ENCODE results near the gene TAPT1. TPM values are rescaled to one million over a fixed set of nuclear protein-coding genes. Genes with fewer than 3 reads are reported as not detected.

TAPT1 gene
- total RNA-seq, 6 experiments from 2014 or later: 10.8 to 57.3 (median 40.1) TPM

- H3K27me3 ChIP-seq: no peaks in the 10 kb centered on the region
- ATAC-seq (no peak), DNase-seq (no peak)
- TF ChIP-seq POLR2A (IDR thresholded peaks at IDR 0.05) (no peak), CTCF (IDR thresholded peaks at IDR 0.05) (no peak)
- H3K4me1 ChIP-seq: no peaks in the 10 kb centered on the region
- intact Hi-C loops (cut with DNase I): no loop called here
- whole genome bisulfite sequencing (ENCODE audit: insufficient coverage, low coverage, low lambda C conversion rate, missing lambda C conversion rate): 72% methylated on average over 3 of the region's 5 CpGs
- no peaks in the 10 kb centered on the region for H3K9me3 ChIP-seq
- no peaks in the 10 kb centered on the region for H3K36me3 ChIP-seq
- no peak overlapping the region for H3K4me3 ChIP-seq
- no peak overlapping the region for H3K27ac ChIP-seq
Measured at GRCh38 chr4:16142598-16143310, 83.5 kb downstream of the TAPT1 start.

- no peak for DNase-seq
- Histone ChIP-seq H3K9me3 (no peaks in the 10 kb centered on the region), H3K27ac (no peak overlapping the region), H3K4me1 (no peaks in the 10 kb centered on the region), H3K4me3 (no peak overlapping the region), H3K27me3 (no peaks in the 10 kb centered on the region), H3K36me3 (no peaks in the 10 kb centered on the region)
- ATAC-seq: peak in 2 of 4 donors; percentile 58 to 92
- intact Hi-C loops (cut with DNase I): no loop called here
- no peak for TF ChIP-seq CTCF (IDR thresholded peaks at IDR 0.05)
- no peak for TF ChIP-seq POLR2A (IDR thresholded peaks at IDR 0.05)
Measured at GRCh38 chr4:16140879-16141249, 85.4 kb downstream of the TAPT1 start.

DNA sequence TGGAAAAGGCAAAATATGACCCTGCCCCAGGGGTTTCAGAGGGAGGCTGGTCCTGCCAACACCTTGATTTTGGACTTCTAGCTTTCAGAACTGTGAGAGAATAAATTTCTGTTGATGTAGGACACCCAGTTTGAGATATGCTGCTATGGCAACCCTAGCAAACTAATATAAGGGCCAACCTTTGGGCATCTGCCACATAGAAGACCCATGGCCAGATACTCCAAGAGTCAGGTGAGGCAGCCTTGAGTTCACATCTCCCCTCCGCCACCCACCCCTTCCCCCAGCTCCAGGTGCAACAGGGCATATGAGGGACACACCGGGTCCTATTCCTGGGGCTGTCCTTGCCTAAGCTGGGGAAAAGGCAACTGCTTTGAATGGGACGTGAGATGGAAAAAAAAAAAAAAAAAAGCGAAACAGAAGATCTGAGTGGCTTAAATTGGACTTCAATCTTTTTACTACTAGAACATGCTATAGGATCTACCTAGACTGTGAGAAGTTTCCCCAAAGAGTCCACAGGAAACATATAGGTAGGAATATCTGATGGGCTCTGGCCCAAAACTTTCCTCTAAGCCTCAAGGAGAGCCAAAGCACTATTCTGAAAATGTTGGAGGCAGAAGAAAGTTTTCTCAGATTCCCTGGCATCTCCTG lies 85.9 kb downstream of the TAPT1 start:
- no peaks in the 10 kb centered on the region for H3K4me1 ChIP-seq
- no peak overlapping the region for H3K4me3 ChIP-seq
- H3K27ac ChIP-seq: no peak overlapping the region
- no peaks in the 10 kb centered on the region for H3K36me3 ChIP-seq
- no peak for TF ChIP-seq CTCF (IDR thresholded peaks at IDR 0.05)
- no peak for TF ChIP-seq POLR2A (IDR thresholded peaks at IDR 0.05)
- H3K27me3 ChIP-seq: no peaks in the 10 kb centered on the region
- DNase-seq: no peak
- no peaks in the 10 kb centered on the region for H3K9me3 ChIP-seq
- no peak for ATAC-seq
- intact Hi-C loops (cut with DNase I): no loop called here
- WGBS (ENCODE audit: insufficient coverage, low coverage, low lambda C conversion rate, missing lambda C conversion rate): 86% methylated on average over 4 of the region's 4 CpGs

- H3K4me3 ChIP-seq: no peak overlapping the region
- no peak for DNase-seq
- TF ChIP-seq CTCF (IDR thresholded peaks at IDR 0.05) (no peak), POLR2A (IDR thresholded peaks at IDR 0.05) (no peak)
- H3K9me3 ChIP-seq: no peaks in the 10 kb centered on the region
- no peak for ATAC-seq
- no peak overlapping the region for H3K27ac ChIP-seq
- no peaks in the 10 kb centered on the region for H3K36me3 ChIP-seq
- no peaks in the 10 kb centered on the region for H3K27me3 ChIP-seq
- no peaks in the 10 kb centered on the region for H3K4me1 ChIP-seq
- 74% methylated on average over 7 of the region's 8 CpGs for WGBS (ENCODE audit: insufficient coverage, low coverage, low lambda C conversion rate, missing lambda C conversion rate)
- intact Hi-C loops (cut with DNase I): no loop called here
Measured at GRCh38 chr4:16139066-16139945, 87.0 kb downstream of the TAPT1 start.
